Measurements from ENCODE around the gene RND2.

RND2 gene

GRCh38 chr17:43006639-43007551, 18.1 kb upstream of the RND2 start, which contains the start of gene IFI35:
TSS of gene IFI35 (plus strand) at chr17:43006784. CDS start at chr17:43006948, 164 bp downstream.
- DNase-seq (ENCODE audit: low read depth): peak; percentile 72

DNA sequence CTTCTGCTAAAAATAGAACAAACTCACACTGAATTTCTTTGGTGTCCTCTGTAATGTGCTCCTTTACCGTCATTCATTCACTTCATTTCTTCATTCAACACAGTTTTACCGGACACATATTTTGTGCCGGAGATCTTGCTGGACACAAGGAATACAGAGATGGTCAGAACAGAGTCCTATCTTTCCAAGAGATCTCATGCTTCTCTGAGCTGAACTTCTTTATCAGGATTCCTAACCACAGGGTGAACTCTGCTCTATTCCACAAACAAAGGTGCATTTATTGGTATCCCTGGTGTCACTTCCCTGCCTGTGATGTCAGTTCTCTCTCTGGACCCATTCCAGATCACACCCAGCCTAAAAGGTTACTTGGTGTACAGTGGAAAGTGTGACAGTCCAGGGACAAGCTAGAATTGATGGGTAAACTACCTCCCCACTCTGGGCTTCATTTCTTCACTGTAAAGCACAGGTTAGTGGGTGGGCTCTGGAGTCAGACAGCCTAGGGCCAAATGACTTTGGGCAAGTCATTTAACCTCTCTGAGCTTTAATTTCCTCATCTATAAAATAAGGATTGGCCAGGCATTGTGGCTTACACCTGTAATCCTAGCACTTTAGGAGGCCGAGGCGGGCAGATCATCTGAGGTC, 14.2 kb upstream of the RND2 start:
- DNase-seq (ENCODE audit: low read depth): no peak

GRCh38 chr17:43011728-43012472, 13.1 kb upstream of the RND2 start:
- DNase-seq (ENCODE audit: low read depth): no peak

GRCh38 chr17:43013296-43013695, 11.7 kb upstream of the RND2 start:
- no peak for DNase-seq (ENCODE audit: low read depth)

DNA sequence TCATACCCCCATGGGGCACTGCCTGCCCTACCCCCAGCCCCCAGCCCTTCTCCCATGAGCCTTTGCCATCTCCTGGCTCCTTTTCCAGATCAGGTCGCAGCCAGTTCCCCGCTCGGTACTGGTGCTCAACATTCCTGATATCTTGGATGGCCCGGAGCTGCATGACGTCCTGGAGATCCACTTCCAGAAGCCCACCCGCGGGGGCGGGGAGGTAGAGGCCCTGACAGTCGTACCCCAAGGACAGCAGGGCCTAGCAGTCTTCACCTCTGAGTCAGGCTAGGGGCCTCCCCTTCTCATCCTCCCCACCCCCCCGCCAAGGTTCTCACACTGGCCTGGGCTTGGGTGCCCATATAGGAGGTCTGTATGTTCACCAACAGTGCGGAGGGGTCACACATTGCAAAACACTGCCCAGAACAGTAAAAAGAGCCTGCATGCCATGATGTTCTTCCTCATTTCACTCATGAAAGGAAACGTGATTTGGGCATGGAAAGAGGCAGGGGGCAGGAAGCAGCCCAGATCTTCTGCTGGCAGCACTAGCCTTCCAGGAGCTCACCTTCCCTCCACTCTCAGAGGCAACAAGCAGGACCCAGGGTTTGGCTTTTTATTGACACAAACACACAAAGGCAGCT, 10.9 kb upstream of the RND2 start:
- DNase-seq (ENCODE audit: low read depth): no peak

GRCh38 chr17:43014649-43015542, 10.1 kb upstream of the RND2 start:
- no peak for DNase-seq (ENCODE audit: low read depth)

GRCh38 chr17:43015579-43015978, 9.5 kb upstream of the RND2 start:
- DNase-seq (ENCODE audit: low read depth): no peak

GRCh38 chr17:43016216-43016615, 8.8 kb upstream of the RND2 start:
- no peak for DNase-seq (ENCODE audit: low read depth)

- DNase-seq (ENCODE audit: low read depth): no peak
Observed at GRCh38 chr17:43018008-43018853, 6.8 kb upstream of the RND2 start.

GRCh38 chr17:43018932-43019331, 6.1 kb upstream of the RND2 start:
- DNase-seq (ENCODE audit: low read depth): no peak

- no peak for DNase-seq (ENCODE audit: low read depth)
Observed at GRCh38 chr17:43019418-43019817, 5.6 kb upstream of the RND2 start.

DNA sequence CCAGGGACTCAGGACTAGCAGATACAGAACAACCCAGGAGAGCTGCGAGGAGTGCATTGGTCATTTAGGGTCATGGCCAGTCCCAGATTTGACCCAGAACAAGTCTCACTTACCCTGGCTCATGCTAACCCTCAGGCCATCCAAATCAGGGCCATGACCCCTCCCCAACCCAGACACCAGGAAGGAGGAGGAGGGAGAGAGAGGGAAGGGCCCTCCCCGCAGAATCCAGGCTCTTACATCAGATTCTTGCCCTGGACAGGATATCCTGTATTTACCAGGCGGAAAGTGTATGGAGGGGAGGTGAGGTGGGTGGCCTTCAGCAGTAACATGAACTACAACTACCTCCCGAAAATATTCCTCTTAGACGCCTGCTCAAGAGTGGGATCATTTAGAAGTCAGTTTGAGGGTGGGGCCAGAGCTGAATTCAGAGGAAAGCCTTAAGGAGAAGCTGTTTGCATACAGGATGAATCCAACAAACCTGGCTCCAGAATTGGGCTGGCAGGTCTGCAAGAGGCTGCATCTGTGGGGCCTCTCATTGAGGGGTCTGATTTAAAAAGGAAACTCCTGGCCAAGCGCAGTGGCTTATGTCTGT, 4.9 kb upstream of the RND2 start:
- DNase-seq (ENCODE audit: low read depth): no peak

DNA sequence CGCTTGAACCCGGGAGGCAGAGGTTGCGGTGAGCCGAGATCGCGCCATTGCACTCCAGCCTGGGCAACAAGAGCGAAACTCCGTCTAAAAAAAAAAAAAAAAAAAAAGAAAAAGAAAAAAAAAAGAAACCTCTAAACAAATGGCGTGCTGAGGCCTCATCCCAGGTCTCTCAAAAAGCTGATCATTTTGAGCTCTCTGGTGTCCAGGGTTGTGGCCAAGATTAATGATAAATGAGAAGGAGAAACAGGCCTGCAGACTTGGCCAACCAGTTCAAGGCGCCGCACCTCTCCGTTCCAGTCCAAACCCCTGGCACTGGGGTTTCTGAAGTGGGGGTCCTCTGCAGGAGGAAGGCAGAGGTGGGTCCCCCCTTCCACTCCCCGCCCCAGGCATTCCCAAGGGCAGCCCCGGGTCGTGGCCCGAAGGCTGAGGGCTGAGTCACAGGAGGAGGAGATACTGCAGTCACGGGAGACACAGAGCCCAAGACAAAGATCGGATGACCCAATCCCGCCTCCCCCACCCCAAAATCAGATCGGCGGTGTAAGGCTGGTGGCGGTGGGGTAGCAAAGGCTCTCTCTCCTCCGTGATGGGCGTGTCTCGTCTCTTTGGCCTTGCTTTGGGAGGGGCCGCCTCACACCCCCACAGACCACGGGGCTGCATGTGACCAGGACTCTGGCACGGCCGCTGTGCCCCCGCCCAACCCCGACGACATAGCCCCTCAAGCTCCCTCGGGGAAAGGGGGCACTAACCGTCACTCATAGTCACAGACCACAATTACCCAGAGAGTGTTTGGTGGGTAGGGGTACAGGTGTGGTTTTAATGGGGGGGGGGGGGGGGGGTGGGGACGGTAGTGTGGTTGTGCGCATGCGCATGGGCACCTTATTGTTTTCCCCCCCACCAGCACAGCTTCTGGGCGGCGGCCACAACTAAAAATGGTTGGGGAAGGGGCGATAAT, 4.0 kb upstream of the RND2 start:
- peak; percentile 66 for DNase-seq (ENCODE audit: low read depth)

GRCh38 chr17:43021741-43022512, 3.1 kb upstream of the RND2 start, which contains the start of gene VAT1:
TSS of gene VAT1 (minus strand) at chr17:43022385. CDS start at chr17:43022322, 63 bp downstream.
- peak; percentile 48 for DNase-seq (ENCODE audit: low read depth)

GRCh38 chr17:43025290-43025657, 243 bp downstream of the RND2 start:
- no peak for DNase-seq (ENCODE audit: low read depth)

DNA sequence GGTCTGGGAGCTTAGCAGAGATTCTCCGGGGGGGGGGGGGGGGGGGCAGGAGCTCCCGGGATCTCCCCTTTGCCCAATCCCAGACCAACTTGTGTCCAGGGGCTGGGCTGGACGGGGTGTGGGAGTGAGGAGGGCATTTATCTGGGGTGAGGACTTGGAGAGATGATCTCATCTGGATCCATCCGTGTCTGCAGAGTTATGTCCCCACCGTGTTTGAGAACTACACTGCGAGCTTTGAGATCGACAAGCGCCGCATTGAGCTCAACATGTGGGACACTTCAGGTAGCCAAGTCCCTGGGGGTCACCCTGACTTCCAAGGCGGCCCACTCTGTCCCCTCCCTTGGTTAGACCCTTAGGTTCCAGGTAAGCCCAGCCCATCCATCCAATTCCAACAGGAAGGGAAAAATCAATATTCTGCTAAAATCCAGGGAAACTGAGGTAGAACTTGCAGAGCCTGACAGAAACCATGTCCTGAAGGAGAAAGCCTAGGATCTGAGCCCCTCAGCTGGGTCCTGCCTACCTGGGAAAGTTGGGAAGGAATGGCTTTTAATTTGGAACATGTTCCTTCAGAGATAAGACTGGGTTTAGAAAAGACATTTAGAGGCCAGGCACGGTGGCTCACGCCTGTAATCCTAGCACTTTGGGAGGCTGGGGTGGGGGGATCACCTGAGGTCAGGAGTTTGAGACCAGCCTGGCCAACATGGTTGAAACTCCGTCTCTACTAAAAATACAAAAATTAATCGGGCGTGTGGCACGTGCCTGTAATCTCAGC, 921 bp downstream of the RND2 start:
- no peak for DNase-seq (ENCODE audit: low read depth)

DNA sequence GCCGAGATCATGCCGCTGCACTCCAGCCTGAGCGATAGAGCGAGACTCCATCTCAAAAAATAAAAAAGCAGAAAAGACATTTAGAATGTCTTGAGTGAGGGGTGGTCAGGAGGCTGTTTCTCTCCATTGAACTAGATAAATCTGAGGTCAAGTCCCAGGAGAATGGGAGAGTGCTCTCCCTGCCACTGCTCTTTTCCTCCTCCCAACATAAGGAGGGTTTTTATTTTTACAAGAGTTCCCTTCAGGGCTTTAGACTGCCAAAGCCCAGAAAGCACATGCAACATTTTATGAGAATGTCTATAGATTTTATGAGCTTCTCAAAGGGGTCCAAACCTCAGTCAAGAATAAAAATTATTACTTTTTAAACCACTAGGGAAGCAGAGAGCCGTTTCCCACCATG, 1.6 kb downstream of the RND2 start:
- DNase-seq (ENCODE audit: low read depth): no peak
